Measurements from ENCODE around the gene PRKAB1. TPM values are rescaled to one million over a fixed set of nuclear protein-coding genes. Genes with fewer than 3 reads are reported as not detected.
A peak's percentile ranks its signal among the peaks of the same experiment; 100 is the strongest.

The PRKAB1 gene
- total and polyA plus RNA-seq, 7 donors: 9.0 to 16.7 (median 11.9) TPM

- Histone ChIP-seq H3K4me3 (no peak overlapping the region), H3K27ac (no peak overlapping the region), H3K4me1 (no peaks in the 10 kb centered on the region), H3K36me3 (ENCODE audit: insufficient read depth in 1 of 2, low read depth in 1 of 2) (no peaks in the 10 kb centered on the region), H3K9me3 (no peaks in the 10 kb centered on the region), H3K27me3 (ENCODE audit: insufficient read depth in 3 of 3, low read length in 2 of 3) (no peaks in the 10 kb centered on the region)
- no peak for DNase-seq
- ATAC-seq: no peak
- WGBS, 3 donors: 54 to 56% (median 55%) methylated on average over 5 of the region's 5 CpGs
- TF ChIP-seq, protein P1, sequence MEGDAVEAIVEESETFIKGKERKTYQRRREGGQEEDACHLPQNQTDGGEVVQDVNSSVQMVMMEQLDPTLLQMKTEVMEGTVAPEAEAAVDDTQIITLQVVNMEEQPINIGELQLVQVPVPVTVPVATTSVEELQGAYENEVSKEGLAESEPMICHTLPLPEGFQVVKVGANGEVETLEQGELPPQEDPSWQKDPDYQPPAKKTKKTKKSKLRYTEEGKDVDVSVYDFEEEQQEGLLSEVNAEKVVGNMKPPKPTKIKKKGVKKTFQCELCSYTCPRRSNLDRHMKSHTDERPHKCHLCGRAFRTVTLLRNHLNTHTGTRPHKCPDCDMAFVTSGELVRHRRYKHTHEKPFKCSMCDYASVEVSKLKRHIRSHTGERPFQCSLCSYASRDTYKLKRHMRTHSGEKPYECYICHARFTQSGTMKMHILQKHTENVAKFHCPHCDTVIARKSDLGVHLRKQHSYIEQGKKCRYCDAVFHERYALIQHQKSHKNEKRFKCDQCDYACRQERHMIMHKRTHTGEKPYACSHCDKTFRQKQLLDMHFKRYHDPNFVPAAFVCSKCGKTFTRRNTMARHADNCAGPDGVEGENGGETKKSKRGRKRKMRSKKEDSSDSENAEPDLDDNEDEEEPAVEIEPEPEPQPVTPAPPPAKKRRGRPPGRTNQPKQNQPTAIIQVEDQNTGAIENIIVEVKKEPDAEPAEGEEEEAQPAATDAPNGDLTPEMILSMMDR (IDR thresholded peaks at IDR 0.05): no peak
- intact Hi-C loops (cut with DNase I): no loop called here
Measured at GRCh38 chr12:119692410-119692809, 24.5 kb downstream of the PRKAB1 start.

DNA sequence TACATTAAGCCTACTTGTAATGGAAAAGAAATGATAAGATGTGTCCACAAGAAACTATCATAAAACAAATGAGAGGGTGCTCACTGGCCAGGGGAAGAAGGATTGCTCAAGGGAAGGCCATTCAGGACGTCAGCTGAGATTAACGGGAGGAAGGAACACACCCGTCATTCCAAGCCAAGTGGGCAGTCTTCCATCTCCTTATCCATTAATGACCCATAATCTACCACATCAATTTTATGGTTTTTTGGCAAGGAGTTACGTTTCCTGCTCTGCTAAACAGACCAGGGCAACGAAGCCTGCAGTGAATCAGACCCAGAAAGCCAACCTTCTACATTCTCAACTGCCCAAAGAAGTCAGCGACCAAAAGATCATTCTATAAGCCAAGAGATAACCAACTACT is 25.1 kb downstream of the PRKAB1 start:
- Histone ChIP-seq H3K36me3 (ENCODE audit: insufficient read depth in 1 of 2, low read depth in 1 of 2) (no peaks in the 10 kb centered on the region), H3K4me1 (no peaks in the 10 kb centered on the region), H3K4me3 (no peak overlapping the region), H3K9me3 (no peaks in the 10 kb centered on the region), H3K27ac (no peak overlapping the region), H3K27me3 (ENCODE audit: insufficient read depth in 3 of 3, low read length in 2 of 3) (no peaks in the 10 kb centered on the region)
- TF ChIP-seq, protein P1 (IDR thresholded peaks at IDR 0.05): no peak
- ATAC-seq (peak in 2 of 4 donors; percentile 27 to 56), DNase-seq (no peak)
- intact Hi-C loops (cut with DNase I): no loop called here
- 16 to 30% (median 19%) methylated on average over 6 of the region's 6 CpGs for WGBS, 3 donors

DNA sequence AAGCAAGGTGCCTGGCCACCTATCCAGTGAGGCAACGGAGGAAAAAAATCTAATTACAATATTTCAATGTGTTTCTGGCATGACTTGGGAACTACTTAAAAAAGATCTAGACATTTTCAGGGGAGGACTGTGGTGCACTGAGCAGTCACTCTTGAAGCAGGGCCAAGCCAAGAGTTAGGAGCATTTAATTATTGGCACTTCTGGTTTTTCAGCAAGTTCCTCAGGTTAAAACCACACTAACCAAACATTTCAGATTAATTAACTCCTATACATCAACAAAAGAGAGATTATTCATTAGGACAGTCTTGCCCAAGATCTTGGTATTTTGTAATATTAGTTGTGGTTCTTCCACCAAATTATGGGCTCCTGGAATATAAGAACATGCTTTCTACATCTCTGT is 25.6 kb downstream of the PRKAB1 start:
- TF ChIP-seq, protein P1 (IDR thresholded peaks at IDR 0.05): no peak
- Histone ChIP-seq H3K9me3 (no peaks in the 10 kb centered on the region), H3K36me3 (ENCODE audit: insufficient read depth in 1 of 2, low read depth in 1 of 2) (no peaks in the 10 kb centered on the region), H3K27ac (no peak overlapping the region), H3K27me3 (ENCODE audit: insufficient read depth in 3 of 3, low read length in 2 of 3) (no peaks in the 10 kb centered on the region), H3K4me3 (no peak overlapping the region), H3K4me1 (no peaks in the 10 kb centered on the region)
- ATAC-seq (no peak), DNase-seq (no peak)
- intact Hi-C loops (cut with DNase I): no loop called here
- WGBS, 3 donors: 44 to 61% (median 45%) methylated on average over 1 of the region's 1 CpG

GRCh38 chr12:119694111-119694510 is 26.2 kb downstream of the PRKAB1 start:
- Histone ChIP-seq H3K27me3 (ENCODE audit: insufficient read depth in 3 of 3, low read length in 2 of 3) (no peaks in the 10 kb centered on the region), H3K36me3 (ENCODE audit: insufficient read depth in 1 of 2, low read depth in 1 of 2) (no peaks in the 10 kb centered on the region), H3K27ac (no peak overlapping the region), H3K4me3 (no peak overlapping the region), H3K9me3 (no peaks in the 10 kb centered on the region), H3K4me1 (no peaks in the 10 kb centered on the region)
- no peak for DNase-seq
- intact Hi-C loops (cut with DNase I): no loop called here
- WGBS, 3 donors: 86 to 88% (median 86%) methylated on average over 6 of the region's 6 CpGs
- TF ChIP-seq, protein P1 (IDR thresholded peaks at IDR 0.05): no peak
- ATAC-seq: no peak

DNA sequence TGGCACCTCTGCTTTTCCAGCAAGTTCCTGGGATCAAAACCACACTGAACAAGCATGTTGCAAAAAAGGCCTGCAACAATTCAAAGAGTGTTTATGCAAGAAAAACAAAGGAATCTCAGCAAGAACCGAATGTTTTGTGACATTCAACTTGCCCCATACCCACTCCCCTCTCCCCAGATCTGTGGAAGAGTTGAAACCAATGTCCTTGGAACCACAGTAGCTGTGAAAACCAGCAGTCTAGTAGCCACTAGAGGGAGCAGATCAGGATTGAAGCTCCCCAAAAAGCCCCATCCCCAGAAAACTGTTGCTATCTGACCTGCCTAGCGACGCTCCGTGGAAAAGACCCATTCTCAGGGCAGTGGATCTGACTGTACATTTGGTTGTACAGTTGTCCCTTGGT is 27.1 kb downstream of the PRKAB1 start:
- TF ChIP-seq, protein P1 (IDR thresholded peaks at IDR 0.05): peak; percentile 21
- intact Hi-C loops (cut with DNase I): no loop called here

More for the DNA sequence above, 27.1 kb downstream of the PRKAB1 start:
- Histone ChIP-seq H3K36me3 (ENCODE audit: insufficient read depth in 1 of 2, low read depth in 1 of 2) (no peaks in the 10 kb centered on the region), H3K27me3 (ENCODE audit: insufficient read depth in 3 of 3, low read length in 2 of 3) (no peaks in the 10 kb centered on the region), H3K4me1 (no peaks in the 10 kb centered on the region), H3K27ac (no peak overlapping the region), H3K9me3 (no peaks in the 10 kb centered on the region), H3K4me3 (no peak overlapping the region)
- WGBS, 3 donors: 85 to 90% (median 86%) methylated on average over 4 of the region's 4 CpGs
- ATAC-seq (no peak), DNase-seq (no peak)

All from psoas muscle (tissue), 8 donors.